Left ventricle myocardium superior (tissue), 1 donor: ENCODE results near the gene SLAIN1. TPM values are rescaled to one million over a fixed set of nuclear protein-coding genes. Genes with fewer than 3 reads are reported as not detected.
A peak's percentile ranks its signal among the peaks of the same experiment; 100 is the strongest.

Experiments
- ATAC-seq: fragments of 200-7000 bp; cut with Tn5 transposase; one replicate; pipeline ENCODE4 v1.9.1; 2020; ENCODE audit warnings: mild to moderate bottlenecking, moderate library complexity
- DNase-seq: peaks from one replicate; pipeline ENCODE4 v3.0.0-alpha.2; 2020
- intact Hi-C: fragments of 100-400 bp; cut with micrococcal nuclease; formaldehyde crosslinking; loops from one replicate; pipeline ENCODE4 v1.11.0; 2022
- total RNA-seq: library from RNA; stranded (reverse); fragmentation: NEBNext Ultra II Directional; extraction: Animal tissue kit (Norgen Biotek cat#: 25700); gene quantifications from one replicate; pipeline ENCODE4 v1.2.1, GENCODE V29; 2021
- donor health status: DM: no; HTN: yes; CAD: no; lungs with severe emphysema.

The SLAIN1 gene
- total RNA-seq, 1 donor from 2014 or later = 7.1 TPM

- intact Hi-C loops = no loop called here
- DNase-seq (no peak), ATAC-seq (no peak)
Measured at GRCh38 chr13:77740931-77741596, 43.6 kb downstream of the SLAIN1 start.

- no peak for DNase-seq
- intact Hi-C loops = no loop called here
- ATAC-seq = no peak
Measured at GRCh38 chr13:77741597-77741972, 44.1 kb downstream of the SLAIN1 start.

- ATAC-seq (no peak), DNase-seq (no peak)
- intact Hi-C loops = no loop called here
Measured at GRCh38 chr13:77742801-77743200, 45.3 kb downstream of the SLAIN1 start.

- ATAC-seq (no peak), DNase-seq (no peak)
- intact Hi-C loops = no loop called here
Measured at GRCh38 chr13:77745784-77746183, 48.3 kb downstream of the SLAIN1 start.

- ATAC-seq = no peak
- intact Hi-C loops = no loop called here
- no peak for DNase-seq
Measured at GRCh38 chr13:77749344-77749880, 51.9 kb downstream of the SLAIN1 start.

GRCh38 chr13:77751513-77752456 lies 54.3 kb downstream of the SLAIN1 start:
- intact Hi-C loops = no loop called here
- no peak for DNase-seq
- ATAC-seq = peak; percentile 70

- DNase-seq (no peak), ATAC-seq (no peak)
- intact Hi-C loops = no loop called here
Measured at GRCh38 chr13:77752512-77753069, 55.1 kb downstream of the SLAIN1 start.

GRCh38 chr13:77760893-77761292 lies 63.4 kb downstream of the SLAIN1 start:
- ATAC-seq = no peak
- intact Hi-C loops = no loop called here
- no peak for DNase-seq

GRCh38 chr13:77767413-77767812 lies 69.9 kb downstream of the SLAIN1 start:
- intact Hi-C loops = no loop called here
- ATAC-seq = peak; percentile 27
- DNase-seq = no peak

- no peak for ATAC-seq
- intact Hi-C loops = no loop called here
- DNase-seq = no peak
Measured at GRCh38 chr13:77774181-77774580, 76.7 kb downstream of the SLAIN1 start.

GRCh38 chr13:77776704-77777103 lies 79.2 kb downstream of the SLAIN1 start:
- intact Hi-C loops = loop anchor here (5.0 kb wide), 1 partner anchor 346 kb away; no protein-coding TSS in a partner anchor
- ATAC-seq (no peak), DNase-seq (no peak)

GRCh38 chr13:77779552-77780272 lies 82.2 kb downstream of the SLAIN1 start:
- DNase-seq = no peak
- intact Hi-C loops = loop anchor here (5.0 kb wide), 1 partner anchor 343 kb away; no protein-coding TSS in a partner anchor
- ATAC-seq = peak; percentile 70

GRCh38 chr13:77781808-77782207 lies 84.3 kb downstream of the SLAIN1 start:
- intact Hi-C loops = no loop called here
- DNase-seq (peak; percentile 43), ATAC-seq (peak; percentile 77)

- intact Hi-C loops = no loop called here
- DNase-seq = no peak
- no peak for ATAC-seq
Measured at GRCh38 chr13:77784515-77784914, 87.0 kb downstream of the SLAIN1 start.

GRCh38 chr13:77786695-77787287 lies 89.3 kb downstream of the SLAIN1 start:
- no peak for ATAC-seq
- intact Hi-C loops = no loop called here

GRCh38 chr13:77789376-77789775 lies 91.9 kb downstream of the SLAIN1 start:
- intact Hi-C loops = no loop called here
- DNase-seq = no peak
- no peak for ATAC-seq

More at GRCh38 chr13:77786695-77787287, 89.3 kb downstream of the SLAIN1 start:
- DNase-seq = no peak

- ATAC-seq (no peak), DNase-seq (no peak)
- intact Hi-C loops = no loop called here
Measured at GRCh38 chr13:77800219-77800618, 102.7 kb downstream of the SLAIN1 start.

GRCh38 chr13:77806518-77806917 lies 109.0 kb downstream of the SLAIN1 start:
- intact Hi-C loops = no loop called here
- no peak for DNase-seq
- ATAC-seq = no peak
